ENCODE data around the gene GALNTL6.

GALNTL6 gene

GRCh38 chr4:172009446-172010230, 196.4 kb downstream of the GALNTL6 start:
- DNase-seq (ENCODE audit: low read depth) = no peak

GRCh38 chr4:172011196-172011595, 198.0 kb downstream of the GALNTL6 start:
- no peak for DNase-seq (ENCODE audit: low read depth)

GRCh38 chr4:172018358-172018757, 205.2 kb downstream of the GALNTL6 start:
- no peak for DNase-seq (ENCODE audit: low read depth)

GRCh38 chr4:172035562-172035961, 222.4 kb downstream of the GALNTL6 start:
- no peak for DNase-seq (ENCODE audit: low read depth)

GRCh38 chr4:172040766-172041165, 227.6 kb downstream of the GALNTL6 start:
- DNase-seq (ENCODE audit: low read depth) = no peak

- DNase-seq (ENCODE audit: low read depth) = no peak
These were observed 229.5 kb downstream of the GALNTL6 start for GRCh38 chr4:172042714-172043114.

- DNase-seq (ENCODE audit: low read depth) = no peak
These were observed 232.8 kb downstream of the GALNTL6 start for GRCh38 chr4:172045981-172046380.

- DNase-seq (ENCODE audit: low read depth) = no peak
These were observed 235.5 kb downstream of the GALNTL6 start for GRCh38 chr4:172048666-172049065.

- DNase-seq (ENCODE audit: low read depth) = no peak
These were observed 237.7 kb downstream of the GALNTL6 start for GRCh38 chr4:172050911-172051310.

GRCh38 chr4:172055046-172055445, 241.8 kb downstream of the GALNTL6 start:
- DNase-seq (ENCODE audit: low read depth) = no peak

GRCh38 chr4:172055498-172055897, 242.3 kb downstream of the GALNTL6 start:
- DNase-seq (ENCODE audit: low read depth) = no peak

- DNase-seq (ENCODE audit: low read depth) = no peak
These were observed 248.0 kb downstream of the GALNTL6 start for GRCh38 chr4:172061204-172061603.

GRCh38 chr4:172068506-172068905, 255.3 kb downstream of the GALNTL6 start:
- no peak for DNase-seq (ENCODE audit: low read depth)

- no peak for DNase-seq (ENCODE audit: low read depth)
These were observed 260.4 kb downstream of the GALNTL6 start for GRCh38 chr4:172073590-172073989.

- DNase-seq (ENCODE audit: low read depth) = no peak
These were observed 270.1 kb downstream of the GALNTL6 start for GRCh38 chr4:172083272-172083671.

GRCh38 chr4:172088556-172088955, 275.4 kb downstream of the GALNTL6 start:
- DNase-seq (ENCODE audit: low read depth) = no peak

- no peak for DNase-seq (ENCODE audit: low read depth)
These were observed 282.0 kb downstream of the GALNTL6 start for GRCh38 chr4:172095161-172095560.

- DNase-seq (ENCODE audit: low read depth) = no peak
These were observed 283.6 kb downstream of the GALNTL6 start for GRCh38 chr4:172096786-172097185.

- DNase-seq (ENCODE audit: low read depth) = no peak
These were observed 286.2 kb downstream of the GALNTL6 start for GRCh38 chr4:172099376-172099775.

GRCh38 chr4:172103456-172103855, 290.3 kb downstream of the GALNTL6 start:
- DNase-seq (ENCODE audit: low read depth) = no peak

- DNase-seq (ENCODE audit: low read depth) = no peak
These were observed 291.3 kb downstream of the GALNTL6 start for GRCh38 chr4:172104539-172104938.

GRCh38 chr4:172105918-172106317, 292.7 kb downstream of the GALNTL6 start:
- no peak for DNase-seq (ENCODE audit: low read depth)

GRCh38 chr4:172109466-172109865, 296.3 kb downstream of the GALNTL6 start:
- DNase-seq (ENCODE audit: low read depth) = no peak

- no peak for DNase-seq (ENCODE audit: low read depth)
These were observed 311.6 kb downstream of the GALNTL6 start for GRCh38 chr4:172124656-172125308.
